GM12878 (cell line): ENCODE results near the gene ING5. TPM values are rescaled to one million over a fixed set of nuclear protein-coding genes. Genes with fewer than 3 reads are reported as not detected.

Source experiments
- ATF2 ChIP-seq: IDR thresholded peaks from 2 replicates; pipeline ENCODE4 v1.6.1; 2012; ENCODE audit warnings: low read length, inconsistent platforms
- BCLAF1 ChIP-seq: fragments of 450-650 bp; IDR thresholded peaks from 2 replicates; pipeline ENCODE4 v1.6.1; 2017; ENCODE audit warnings: antibody characterized with exemption, mild to moderate bottlenecking, moderate library complexity
- E2F8 ChIP-seq: fragments of 450-650 bp; IDR thresholded peaks from 2 replicates; pipeline ENCODE4 v1.6.1; 2018; ENCODE audit warnings: mild to moderate bottlenecking, low read depth, moderate library complexity; ENCODE audit not compliant: partially characterized antibody
- EP300 ChIP-seq, 2 experiments: fragments of 150-350 bp in 1 of 2; IDR thresholded peaks; 2 replicates each; pipeline ENCODE4 v1.6.1; 2011 to 2012; ENCODE audit warnings: low read depth in 2 of 2, low read length in 2 of 2, borderline replicate concordance in 1 of 2, improper control_type of control experiment in 1 of 2, inconsistent platforms in 1 of 2; ENCODE audit not compliant: control insufficient read depth in 1 of 2
- ESRRA ChIP-seq: IDR thresholded peaks from 2 replicates; pipeline ENCODE4 v1.6.1; 2012; ENCODE audit warnings: mild to moderate bottlenecking, low read length, improper control_type of control experiment
- IKZF1 ChIP-seq: fragments of 450-650 bp; conservative IDR thresholded peaks from 2 replicates; pipeline ENCODE4 v1.6.1; 2017; ENCODE audit warnings: antibody characterized with exemption, mild to moderate bottlenecking
- NRF1 ChIP-seq: conservative IDR thresholded peaks from 2 replicates; pipeline ENCODE4 v1.6.1; 2011; ENCODE audit warnings: mild to moderate bottlenecking, low read depth, low read length, improper control_type of control experiment
- PBX3 ChIP-seq: IDR thresholded peaks from 2 replicates; pipeline ENCODE4 v1.6.1; 2011; ENCODE audit warnings: mild to moderate bottlenecking, low read depth, low read length, moderate library complexity; ENCODE audit not compliant: insufficient replicate concordance
- PRDM15 ChIP-seq: fragments of 450-650 bp; formaldehyde crosslinking; IDR thresholded peaks from 2 replicates; pipeline ENCODE4 v1.4.0; 2020; ENCODE audit warnings: mild to moderate bottlenecking, moderate library complexity
- RCOR1 ChIP-seq: conservative IDR thresholded peaks from 2 replicates; pipeline ENCODE4 v1.6.1; 2012; ENCODE audit warnings: low read depth, low read length, improper control_type of control experiment
- TAF1 ChIP-seq: IDR thresholded peaks from 2 replicates; pipeline ENCODE4 v1.6.1; 2011; ENCODE audit warnings: mild to moderate bottlenecking, low read depth, low read length, borderline replicate concordance
- TBL1XR1 ChIP-seq: IDR thresholded peaks from 2 replicates; pipeline ENCODE4 v1.6.1; 2012; ENCODE audit warnings: low read depth, low read length, improper control_type of control experiment
- ZBED1 ChIP-seq: IDR thresholded peaks from 2 replicates; pipeline ENCODE4 v1.6.1; 2016; ENCODE audit warnings: borderline replicate concordance
- ZBTB33 ChIP-seq: fragments of 450-650 bp; IDR thresholded peaks from 2 replicates; pipeline ENCODE4 v1.6.1; 2017; ENCODE audit warnings: mild to moderate bottlenecking
- ZNF384 ChIP-seq: IDR thresholded peaks from 2 replicates; pipeline ENCODE4 v1.6.1; 2012; ENCODE audit warnings: low read depth, mild to moderate bottlenecking, low read length, improper control_type of control experiment, borderline replicate concordance
- polyA plus RNA-seq, 11 experiments: library from polyadenylated mRNA; depleted of rRNA in 4 of 11; unstranded in 6 of 11; stranded (reverse) in 5 of 11; fragments of >200 nt; fragmentation: Nextera tagmentation in 4 of 11; fragmentation: Illumina TruSeq in 1 of 11; extraction: Ambion mirVana in 4 of 11; extraction: Trizol in 1 of 11; gene quantifications; 1 replicate in 1 of 11; 2 replicates in 10 of 11; pipeline versions ENCODE4 v1.2.1 to v1.2.3, GENCODE V29; 2011 to 2016; ENCODE audit warnings: inconsistent platforms in 2 of 11, missing spikeins in 2 of 11, low read depth in 1 of 11
- total RNA-seq, 4 experiments: library from RNA; depleted of rRNA in 3 of 4; stranded (reverse); fragments of >200 nt in 3 of 4; fragmentation: Illumina TruSeq in 1 of 4; extraction: Trizol in 1 of 4; gene quantifications; 2 replicates each; pipeline versions ENCODE4 v1.2.1 to v1.2.3, GENCODE V29; 2013 to 2021

The ING5 gene
- total and polyA plus RNA-seq, 10 of the 15 experiments (the other 5 are each of a cell fraction or from before 2014, with no cell fraction given): 10.0 to 46.1 (median 27.2) TPM

- peak in 1 of 2 experiments; percentile 38; a peak in 1 of 4 replicates for TF ChIP-seq EP300 (IDR thresholded peaks at IDR 0.05; ENCODE audit: borderline replicate concordance in 1 of 2, control insufficient read depth in 1 of 2, low read depth in 2 of 2, low read length in 2 of 2)
- peak; percentile 72 for TF ChIP-seq PBX3
- no peak for TF ChIP-seq NRF1
- no peak for TF ChIP-seq ESRRA
- TF ChIP-seq ZBTB33: no peak
- TF ChIP-seq ZBED1: no peak
- TF ChIP-seq E2F8: no peak
- no peak for TF ChIP-seq TAF1
- TF ChIP-seq BCLAF1: no peak
- TF ChIP-seq ZNF384: no peak
- TF ChIP-seq IKZF1: peak; percentile 96
- no peak for TF ChIP-seq PRDM15 (CRISPR knock-in tag)
- no peak for TF ChIP-seq TBL1XR1
- TF ChIP-seq RCOR1: no peak
- TF ChIP-seq ATF2: no peak
Observed at GRCh38 chr2:241762933-241763369, 61.1 kb downstream of the ING5 start (continued).
